ENCODE data around the gene TET3.

GRCh38 chr2:73987109-73987947, 2.6 kb downstream of the TET3 start:
- TF ChIP-seq GATA2 (IDR thresholded peaks at IDR 0.05; ENCODE audit: low read depth, low read length) = no peak
- TF ChIP-seq GATA3 (IDR thresholded peaks at IDR 0.05; ENCODE audit: low read depth, low read length) = no peak

Measured in SH-SY5Y (cell line).